CD4-positive, alpha-beta memory T cell (primary cell): ENCODE measurements around the gene TRIM38. TPM values are rescaled to one million over a fixed set of nuclear protein-coding genes. Genes with fewer than 3 reads are reported as not detected.
A peak's percentile ranks its signal among the peaks of the same experiment; 100 is the strongest.
"Not testable (repeated sequence)": the region's sequence is repeated elsewhere in the genome, so short reads cannot be mapped to it uniquely, and the experiment has no call there.

Experiments used
- CTCF ChIA-PET: fragments of 350-600 bp; sonication (Branson Sonifier 250); formaldehyde crosslinking; loops from one replicate; lab custom pipeline; 2021; ENCODE audit warnings: inconsistent platforms; ENCODE audit not compliant: partially characterized antibody; lab: Charles Lee
- POLR2A ChIA-PET: fragments of 350-600 bp; sonication (Branson Sonifier 250); formaldehyde crosslinking; loops from one replicate; lab custom pipeline; 2021; ENCODE audit not compliant: partially characterized antibody; lab: Charles Lee
- DNase-seq, 5 donors: peaks; one replicate each; pipeline versions ENCODE4 v3.0.0 to v3.0.0-alpha.2; 2020 to 2022; ENCODE audit warnings: mixed read lengths in 1 of 5
- H3K27ac ChIP-seq: one replicate; pipeline ENCODE4 v1.7.0; 2013; ENCODE audit warnings: low read depth, low read length
- H3K27me3 ChIP-seq: 2 replicates; pipeline ENCODE4 v1.7.0; 2013; ENCODE audit warnings: mild to moderate bottlenecking, low read length, moderate library complexity; ENCODE audit not compliant: insufficient read depth
- H3K36me3 ChIP-seq: 2 replicates; pipeline ENCODE4 v1.7.0; 2013; ENCODE audit warnings: mild to moderate bottlenecking, low read length, moderate library complexity; ENCODE audit not compliant: insufficient read depth
- H3K4me1 ChIP-seq: 2 replicates; pipeline ENCODE4 v1.7.0; 2013; ENCODE audit warnings: mild to moderate bottlenecking, low read length, moderate library complexity; ENCODE audit not compliant: insufficient read depth
- H3K4me3 ChIP-seq, 2 donors: one replicate each; pipeline ENCODE4 v1.7.0; 2013; ENCODE audit warnings: low read length in 2 of 2, mild to moderate bottlenecking in 1 of 2
- H3K9me3 ChIP-seq, 2 donors: one replicate each; pipeline ENCODE4 v1.7.0; 2013; ENCODE audit warnings: low read length in 2 of 2, control low read depth in 1 of 2; ENCODE audit not compliant: control insufficient read depth in 1 of 2
- H3K27ac Mint-ChIP-seq, 7 donors: one replicate each; pipeline ENCODE4 v1.8.0; 2020 to 2021; ENCODE audit warnings: mixed read lengths in 7 of 7, mild to moderate bottlenecking in 6 of 7, inconsistent platforms in 3 of 7, moderate library complexity in 3 of 7
- H3K27me3 Mint-ChIP-seq, 2 donors: one replicate each; pipeline ENCODE4 v1.8.0; 2020 to 2021; ENCODE audit warnings: mixed read lengths in 2 of 2
- H3K36me3 Mint-ChIP-seq, 2 donors: one replicate each; pipeline ENCODE4 v1.8.0; 2020 to 2021; ENCODE audit warnings: mixed read lengths in 2 of 2, inconsistent platforms in 1 of 2, mild to moderate bottlenecking in 1 of 2
- H3K4me1 Mint-ChIP-seq, 4 donors: one replicate each; pipeline ENCODE4 v1.8.0; 2020 to 2021; ENCODE audit warnings: mixed read lengths in 4 of 4, mild to moderate bottlenecking in 1 of 4
- H3K4me3 Mint-ChIP-seq, 8 donors: one replicate each; pipeline ENCODE4 v1.8.0; 2020 to 2021; ENCODE audit warnings: mixed read lengths in 8 of 8, mild to moderate bottlenecking in 7 of 8, moderate library complexity in 6 of 8, inconsistent platforms in 3 of 8
- H3K9me3 Mint-ChIP-seq, 8 donors: one replicate each; pipeline ENCODE4 v1.8.0; 2020 to 2021; ENCODE audit warnings: mixed read lengths in 8 of 8, mild to moderate bottlenecking in 5 of 8, inconsistent platforms in 3 of 8, moderate library complexity in 1 of 8
- intact Hi-C: fragments of 100-400 bp; cut with micrococcal nuclease; formaldehyde crosslinking; loops from one replicate; pipeline ENCODE4 v1.15.1; 2023
- polyA plus RNA-seq, 2 donors: library from polyadenylated mRNA; unstranded; fragments of 300-500 nt; fragmentation: Illumina TruSeq; gene quantifications; one replicate each; pipeline ENCODE4 v1.2.3, GENCODE V29; 2021
- total RNA-seq, 2 experiments: library from RNA; stranded (reverse); gene quantifications; one replicate each; pipeline ENCODE4 v1.2.3, GENCODE V29; 2021

Gene TRIM38
- total and polyA plus RNA-seq, 4 experiments from 2014 or later, result 4.5 to 37.7 (median 23.8) TPM

DNA sequence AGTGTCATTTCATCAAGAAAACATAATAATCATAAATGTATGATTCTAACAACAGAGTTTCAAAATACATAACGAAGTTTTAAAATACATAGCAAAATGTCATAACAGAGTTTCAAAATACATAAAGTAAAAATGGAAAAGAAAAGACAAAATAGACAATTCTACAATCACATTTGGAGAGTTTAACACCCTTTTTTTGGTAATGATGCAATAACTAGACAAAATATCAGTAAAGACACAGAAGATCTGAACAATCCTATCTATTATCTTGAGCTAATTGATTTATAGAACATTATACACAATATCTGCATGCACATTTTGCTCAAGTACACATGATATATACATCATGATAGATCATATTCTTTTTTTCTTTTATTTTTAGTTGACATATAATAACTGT is 18.7 kb upstream of the TRIM38 start:
- no peaks in the 10 kb centered on the region for H3K27me3 ChIP-seq
- intact Hi-C loops, result loop anchor here (5.0 kb wide), 1 partner anchor 722 kb away; no protein-coding TSS in a partner anchor
- no peak overlapping the region for H3K27ac Mint-ChIP-seq
- H3K4me1 ChIP-seq, result peaks cover 9% of the 10 kb centered on the region
- no peaks in the 10 kb centered on the region for H3K9me3 ChIP-seq
- peaks cover 11 to 23% (median 17%) of the 10 kb centered on the region in 4 donors for H3K4me1 Mint-ChIP-seq
- H3K36me3 Mint-ChIP-seq, result no peaks in the 10 kb centered on the region
- H3K9me3 Mint-ChIP-seq, result peaks cover 0 to 9% (median under 1%) of the 10 kb centered on the region in 8 donors
- ChIA-PET CTCF (interaction anchor here (0.8 to 2.2 kb wide), 6 partner anchors 48 to 721 kb away, joined by 3 to 8 read pairs (median 4); no protein-coding TSS in a partner anchor), POLR2A (interaction anchor here (0.7 to 1.1 kb wide), 2 partner anchors 18 to 76 kb away, joined by 4 read pairs; a partner anchor contains a TSS)
- DNase-seq, result no peak
- H3K4me3 ChIP-seq, result no peak overlapping the region
- no peaks in the 10 kb centered on the region for H3K36me3 ChIP-seq
- no peak overlapping the region for H3K4me3 Mint-ChIP-seq
- no peak overlapping the region for H3K27ac ChIP-seq
- H3K27me3 Mint-ChIP-seq, result peaks cover 0 to 2% of the 10 kb centered on the region in 2 donors

DNA sequence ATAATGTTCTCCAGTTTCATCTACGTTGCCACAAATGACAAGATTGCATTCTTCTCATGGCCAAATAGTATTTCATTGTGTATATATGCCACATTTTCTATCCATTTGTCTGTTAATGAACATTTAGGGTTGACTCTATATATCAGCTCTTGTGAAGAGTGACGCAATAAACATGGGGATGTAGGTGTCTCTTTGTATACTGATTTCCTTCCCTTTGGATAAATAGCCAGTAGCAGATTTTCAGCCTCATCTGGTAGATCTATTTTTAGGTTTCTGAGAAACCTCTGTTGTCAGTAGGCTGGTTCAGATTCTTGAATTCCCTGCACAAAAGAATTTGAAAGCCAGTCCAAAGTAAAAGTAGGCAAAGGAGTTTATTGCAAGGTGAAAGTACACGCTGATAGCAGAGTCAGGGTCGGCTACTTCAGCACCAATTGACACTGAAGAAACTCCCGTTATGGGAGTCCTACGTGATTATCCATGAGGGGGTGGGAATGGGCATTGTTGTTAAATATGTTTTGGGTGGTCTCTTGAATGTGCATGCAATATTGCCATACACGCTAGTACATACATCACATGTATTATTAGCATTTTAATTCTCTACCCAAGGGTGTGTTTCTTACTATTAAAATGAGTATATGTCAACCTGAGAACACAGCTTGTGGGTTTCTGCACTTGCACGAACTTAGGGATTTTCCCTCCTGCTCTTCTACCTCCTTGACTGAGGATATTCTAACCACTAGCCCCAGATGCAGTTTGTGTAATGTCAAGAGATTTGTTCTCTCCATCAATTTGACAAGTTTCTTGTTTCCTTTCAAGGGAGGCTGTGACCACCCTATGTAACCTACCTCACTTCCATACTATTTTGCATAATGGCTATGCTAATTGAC is 17.7 kb upstream of the TRIM38 start:
- Histone ChIP-seq H3K4me1 (peaks cover 9% of the 10 kb centered on the region), H3K27me3 (no peaks in the 10 kb centered on the region), H3K36me3 (no peaks in the 10 kb centered on the region), H3K9me3 (no peaks in the 10 kb centered on the region), H3K27ac (no peak overlapping the region), H3K4me3 (no peak overlapping the region)
- CTCF ChIA-PET, result interaction anchor here (0.8 to 2.2 kb wide), 6 partner anchors 47 to 722 kb away, joined by 3 to 8 read pairs (median 4); no protein-coding TSS in a partner anchor
- intact Hi-C loops, result loop anchor here (5.0 kb wide), 1 partner anchor 723 kb away; no protein-coding TSS in a partner anchor
- H3K9me3 Mint-ChIP-seq, result peaks cover 0 to 9% (median under 1%) of the 10 kb centered on the region in 8 donors
- peaks cover 11 to 23% (median 17%) of the 10 kb centered on the region in 4 donors for H3K4me1 Mint-ChIP-seq
- peaks cover 0 to 2% of the 10 kb centered on the region in 2 donors for H3K27me3 Mint-ChIP-seq
- no peaks in the 10 kb centered on the region for H3K36me3 Mint-ChIP-seq
- POLR2A ChIA-PET, result interaction anchor here (1.1 kb wide), 1 partner anchor 17 kb away, joined by 4 read pairs; no protein-coding TSS in a partner anchor
- DNase-seq, result no peak
- no peak overlapping the region for H3K4me3 Mint-ChIP-seq
- no peak overlapping the region for H3K27ac Mint-ChIP-seq

DNA sequence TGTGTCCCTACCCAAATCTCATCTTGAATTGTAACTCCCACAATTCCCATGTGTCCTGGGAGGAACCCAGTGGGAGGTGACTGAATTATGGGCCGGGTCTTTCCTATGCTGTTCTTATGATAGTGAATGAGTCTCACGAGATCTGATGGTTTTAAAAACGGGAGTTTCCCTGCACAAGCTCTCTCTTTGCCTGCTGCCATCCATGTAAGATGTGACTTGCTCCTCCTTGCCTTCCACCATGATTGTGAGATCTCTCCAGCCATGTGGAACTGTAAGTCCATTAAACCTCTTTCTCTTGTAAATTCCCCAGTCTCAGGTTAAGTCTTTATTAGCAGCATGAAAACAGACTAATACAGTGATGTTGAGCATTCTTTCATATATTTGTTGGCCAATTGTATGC is 16.9 kb upstream of the TRIM38 start:
- H3K4me1 ChIP-seq, CTCF ChIA-PET, POLR2A ChIA-PET, H3K27me3 ChIP-seq, H3K9me3 ChIP-seq, H3K27me3 Mint-ChIP-seq, H3K4me3 Mint-ChIP-seq, H3K36me3 ChIP-seq, intact Hi-C loops, H3K27ac Mint-ChIP-seq, DNase-seq, H3K4me3 ChIP-seq, H3K27ac ChIP-seq, H3K36me3 Mint-ChIP-seq: not testable (repeated sequence)
- Mint-ChIP-seq H3K4me1 (peaks cover 11 to 23% (median 17%) of the 10 kb centered on the region in 4 donors), H3K9me3 (peaks cover 0 to 10% (median 2%) of the 10 kb centered on the region in 8 donors)

DNA sequence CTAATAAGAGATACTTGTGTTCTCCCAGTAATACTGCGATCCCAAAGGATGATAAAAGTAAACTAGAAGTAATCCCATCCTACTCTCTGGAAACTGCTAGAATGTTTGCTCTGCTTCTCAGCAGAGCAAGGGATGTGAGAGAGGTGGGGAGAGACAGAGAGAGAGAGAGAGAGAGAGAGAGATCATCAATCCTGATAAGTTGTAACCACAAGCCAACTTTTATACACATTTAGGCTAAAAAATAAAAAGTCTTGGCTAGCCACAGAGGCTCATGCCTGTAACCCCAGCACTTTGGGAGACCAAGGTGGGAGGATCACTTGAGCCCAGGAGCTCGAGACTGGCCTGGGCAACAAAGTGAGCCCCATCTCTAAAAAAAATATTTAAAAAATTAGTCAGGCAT is 16.0 kb upstream of the TRIM38 start:
- intact Hi-C loops, result no loop called here
- ChIA-PET POLR2A (interaction anchor here (0.7 to 1.3 kb wide), 3 partner anchors 14 to 65 kb away, joined by 3 to 5 read pairs (median 3); partner anchors contain the start of gene TRIM38), CTCF (interaction anchor here (0.6 to 1.8 kb wide), 3 partner anchors 57 to 227 kb away, joined by 3 to 5 read pairs (median 4); no protein-coding TSS in a partner anchor)
- Mint-ChIP-seq H3K27ac (peak overlapping the region in 3 of 7 donors; percentile 85 to 87 (median 87)), H3K9me3 (peaks cover 0 to 10% (median 2%) of the 10 kb centered on the region in 8 donors), H3K4me1 (peaks cover 11 to 23% (median 17%) of the 10 kb centered on the region in 4 donors), H3K4me3 (peak overlapping the region in 5 of 8 donors; percentile 27 to 77 (median 59)), H3K27me3 (peaks cover 0 to 2% of the 10 kb centered on the region in 2 donors), H3K36me3 (no peaks in the 10 kb centered on the region)
- DNase-seq, result peak in 4 of 5 donors; percentile 26 to 45 (median 42)
- Histone ChIP-seq H3K9me3 (no peaks in the 10 kb centered on the region), H3K36me3 (no peaks in the 10 kb centered on the region), H3K27ac (no peak overlapping the region), H3K4me1 (peaks cover 9% of the 10 kb centered on the region), H3K27me3 (no peaks in the 10 kb centered on the region), H3K4me3 (no peak overlapping the region)

DNA sequence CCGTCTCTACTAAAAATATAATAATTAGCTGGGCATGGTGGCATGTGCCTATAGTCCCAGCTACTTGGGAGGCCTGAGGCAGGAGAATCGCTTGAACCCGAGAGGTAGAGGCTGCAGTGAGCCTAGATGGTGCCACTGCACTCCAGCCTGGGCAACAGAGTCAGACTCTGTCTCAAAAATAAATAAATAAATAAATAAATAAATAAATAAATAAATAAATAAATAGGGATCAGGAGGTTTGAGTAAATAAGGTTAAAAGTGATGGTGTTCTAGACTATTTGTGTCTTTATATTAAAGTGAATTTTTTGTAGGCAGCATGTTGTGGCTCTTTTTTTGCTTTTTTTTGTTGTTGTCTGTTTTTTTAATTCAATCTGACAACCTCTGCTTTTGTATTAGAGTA is 15.1 kb upstream of the TRIM38 start:
- H3K27ac ChIP-seq, H3K27me3 Mint-ChIP-seq, H3K9me3 ChIP-seq, DNase-seq, H3K36me3 ChIP-seq, H3K36me3 Mint-ChIP-seq, intact Hi-C loops, H3K27ac Mint-ChIP-seq, H3K4me3 ChIP-seq, H3K27me3 ChIP-seq, H3K4me1 ChIP-seq, H3K4me3 Mint-ChIP-seq: not testable (repeated sequence)
- Mint-ChIP-seq H3K4me1 (peaks cover 11 to 23% (median 17%) of the 10 kb centered on the region in 4 donors), H3K9me3 (peaks cover 0 to 10% (median 2%) of the 10 kb centered on the region in 8 donors)
- POLR2A ChIA-PET, result interaction anchor here (1.1 to 1.3 kb wide), 2 partner anchors 13 to 15 kb away, joined by 3 to 5 read pairs; partner anchors contain the start of gene TRIM38
- CTCF ChIA-PET, result interaction anchor here (1.2 to 1.8 kb wide), 2 partner anchors 56 to 227 kb away, joined by 4 to 5 read pairs; no protein-coding TSS in a partner anchor

DNA sequence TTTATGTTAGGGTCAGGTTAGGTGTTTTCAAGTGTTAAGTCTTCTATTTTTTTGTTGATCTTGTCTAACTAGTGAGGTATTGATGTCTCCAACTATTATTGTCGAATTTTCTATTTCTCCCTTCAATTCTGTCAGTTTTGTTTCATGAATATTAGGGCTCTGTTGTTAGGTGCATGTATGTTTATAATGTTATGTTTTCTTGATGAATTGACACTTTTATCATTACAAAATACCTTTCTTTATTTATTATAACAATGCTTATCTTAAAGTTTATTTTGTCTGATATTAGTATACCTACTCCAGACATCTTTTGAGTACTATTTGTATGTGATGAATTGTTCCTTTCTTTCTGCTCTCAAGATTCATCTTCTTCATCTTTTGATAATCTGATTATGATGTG is 12.9 kb upstream of the TRIM38 start:
- no peak overlapping the region for H3K4me3 Mint-ChIP-seq
- H3K9me3 Mint-ChIP-seq, result peaks cover 0 to 10% (median 2%) of the 10 kb centered on the region in 8 donors
- no peaks in the 10 kb centered on the region for H3K36me3 Mint-ChIP-seq
- intact Hi-C loops, result no loop called here
- POLR2A ChIA-PET, result no interaction called here
- no peak overlapping the region for H3K27ac Mint-ChIP-seq
- Histone ChIP-seq H3K9me3 (no peaks in the 10 kb centered on the region), H3K36me3 (no peaks in the 10 kb centered on the region), H3K27me3 (no peaks in the 10 kb centered on the region), H3K4me3 (no peak overlapping the region), H3K27ac (no peak overlapping the region), H3K4me1 (peaks cover 9% of the 10 kb centered on the region)
- peaks cover 11 to 23% (median 17%) of the 10 kb centered on the region in 4 donors for H3K4me1 Mint-ChIP-seq
- DNase-seq, result no peak
- H3K27me3 Mint-ChIP-seq, result peaks cover 0 to 5% of the 10 kb centered on the region in 2 donors
- CTCF ChIA-PET, result no interaction called here

DNA sequence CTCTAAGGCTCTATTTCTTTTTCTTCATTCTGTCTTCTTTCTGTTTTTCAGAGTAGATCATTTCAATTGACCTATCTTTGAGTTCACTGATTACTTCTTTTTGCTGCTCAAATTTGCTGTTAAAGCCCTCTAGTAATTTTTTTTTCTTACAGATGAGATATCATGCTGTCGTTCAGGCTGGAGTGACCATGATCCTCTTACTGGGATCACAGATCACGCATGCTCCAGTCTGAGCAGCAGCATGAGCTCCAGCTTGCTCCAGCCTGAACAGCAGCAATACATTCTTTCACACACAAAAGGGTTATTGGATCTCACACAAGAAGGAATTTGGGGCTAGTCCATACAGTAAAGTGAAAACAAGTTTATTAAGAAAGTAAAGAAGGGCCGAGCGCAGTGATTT is 12.3 kb upstream of the TRIM38 start:
- intact Hi-C loops, result no loop called here
- H3K4me1 Mint-ChIP-seq, result peaks cover 9 to 19% (median 13%) of the 10 kb centered on the region in 4 donors
- no peak overlapping the region for H3K27ac ChIP-seq
- DNase-seq, result no peak
- H3K9me3 ChIP-seq, result no peaks in the 10 kb centered on the region
- H3K36me3 ChIP-seq, result no peaks in the 10 kb centered on the region
- CTCF ChIA-PET, result no interaction called here
- H3K9me3 Mint-ChIP-seq, result peaks cover 0 to 10% (median 2%) of the 10 kb centered on the region in 8 donors
- H3K27ac Mint-ChIP-seq, result peak overlapping the region in 2 of 7 donors; percentile 47 to 68
- H3K4me3 Mint-ChIP-seq, result no peak overlapping the region
- peaks cover 9% of the 10 kb centered on the region for H3K4me1 ChIP-seq
- H3K27me3 Mint-ChIP-seq, result peaks cover 0 to 5% of the 10 kb centered on the region in 2 donors
- H3K27me3 ChIP-seq, result no peaks in the 10 kb centered on the region
- POLR2A ChIA-PET, result no interaction called here
- no peak overlapping the region for H3K4me3 ChIP-seq
- no peaks in the 10 kb centered on the region for H3K36me3 Mint-ChIP-seq
